HuH-7 (cell line): ENCODE results near the gene POGK.
"Not testable (repeated sequence)": the region's sequence is repeated elsewhere in the genome, so short reads cannot be mapped to it uniquely, and the experiment has no call there.

ENCODE experiments used
- DNase-seq: peaks from one replicate; pipeline ENCODE4 v3.0.0; 2011; ENCODE audit warnings: low spot score

Gene POGK

DNA sequence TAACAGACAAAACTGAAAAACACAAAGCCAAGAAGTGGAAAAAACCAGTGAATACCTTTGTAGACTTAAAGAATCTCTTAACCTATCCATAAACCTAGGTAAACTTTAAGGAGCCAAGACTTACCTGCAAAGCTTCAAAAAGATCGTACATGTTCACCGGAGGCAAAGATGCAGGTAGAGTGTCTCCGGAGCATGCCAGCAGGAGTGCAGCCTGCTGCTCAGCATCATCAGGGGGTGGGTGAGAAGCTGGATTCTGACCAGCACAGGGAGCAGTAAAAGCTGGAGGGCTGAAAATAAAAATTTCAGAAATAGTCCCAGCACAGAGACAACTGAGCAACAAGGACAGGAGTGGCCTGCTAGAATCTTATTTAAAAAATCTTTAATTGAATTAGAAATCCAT, 18.7 kb downstream of the POGK start:
- DNase-seq: no peak

DNA sequence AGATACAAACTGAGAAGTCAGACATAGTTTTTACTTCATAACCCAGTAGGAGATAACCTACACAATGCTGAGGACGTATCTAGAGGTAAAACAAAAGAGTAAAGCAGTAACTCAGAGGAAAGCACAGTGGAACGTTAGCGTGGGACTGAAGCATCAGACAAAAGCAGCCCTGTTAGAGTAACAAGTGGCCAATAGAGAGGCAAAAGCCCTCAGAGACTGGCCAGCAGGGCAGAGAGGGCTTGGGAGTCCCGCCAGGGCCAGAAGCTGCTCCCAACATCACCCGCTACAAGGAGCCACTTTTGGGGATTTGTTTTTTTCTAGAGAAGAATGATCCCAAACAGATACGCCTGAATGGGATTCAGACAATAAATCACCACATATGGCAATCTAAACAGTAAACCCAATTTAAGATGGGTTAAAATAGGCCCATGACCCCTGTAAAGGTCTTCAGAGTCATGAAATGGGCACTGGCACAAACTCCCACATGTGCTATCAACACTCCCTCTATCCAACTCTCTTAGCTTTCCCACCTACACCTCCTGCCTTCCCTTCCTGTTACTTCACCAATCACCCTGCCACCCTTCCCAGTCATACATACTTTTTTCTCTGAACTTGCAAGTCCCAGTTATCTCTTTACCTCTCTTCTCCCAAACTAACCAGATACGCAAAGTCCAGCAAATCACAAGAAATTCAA, 19.6 kb downstream of the POGK start:
- DNase-seq: no peak

DNA sequence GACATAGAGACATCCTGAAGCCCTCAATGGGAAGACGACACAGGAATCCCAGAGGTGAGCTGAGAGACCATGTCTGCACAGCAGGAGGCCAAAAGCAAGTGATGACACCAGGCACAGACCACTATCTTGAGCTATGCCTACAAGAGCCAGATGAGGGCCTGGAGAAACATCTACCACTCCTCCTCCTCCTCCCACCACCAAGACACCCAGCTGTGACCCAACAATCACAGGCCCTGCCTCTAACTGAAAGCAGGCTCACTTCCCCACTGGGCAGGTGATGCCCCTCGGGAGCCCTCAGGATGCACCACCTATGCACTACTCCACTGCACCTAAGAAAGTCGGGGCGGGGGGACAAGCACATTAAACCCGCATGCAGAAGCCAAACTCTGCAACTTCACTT, 20.3 kb downstream of the POGK start:
- DNase-seq: no peak

DNA sequence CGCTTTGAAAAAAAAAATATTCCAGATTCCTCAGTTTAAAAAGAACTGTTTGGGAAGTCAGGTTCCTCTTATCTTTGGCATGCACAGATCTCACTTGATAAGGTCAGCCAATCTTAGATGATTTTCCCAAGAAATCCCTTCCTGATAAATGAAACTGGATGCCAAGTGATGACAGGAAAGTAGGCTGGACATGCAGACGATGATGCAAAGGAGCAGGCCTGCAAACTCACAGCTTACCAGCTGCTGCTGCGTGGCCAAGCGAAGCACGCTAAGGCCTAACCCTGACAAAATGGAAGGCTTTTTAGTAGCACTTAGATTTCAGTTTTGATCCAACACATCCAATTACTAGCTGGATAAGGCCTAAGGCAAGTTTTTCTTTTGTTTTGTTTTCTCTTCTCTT, 26.7 kb downstream of the POGK start:
- DNase-seq: no peak

DNA sequence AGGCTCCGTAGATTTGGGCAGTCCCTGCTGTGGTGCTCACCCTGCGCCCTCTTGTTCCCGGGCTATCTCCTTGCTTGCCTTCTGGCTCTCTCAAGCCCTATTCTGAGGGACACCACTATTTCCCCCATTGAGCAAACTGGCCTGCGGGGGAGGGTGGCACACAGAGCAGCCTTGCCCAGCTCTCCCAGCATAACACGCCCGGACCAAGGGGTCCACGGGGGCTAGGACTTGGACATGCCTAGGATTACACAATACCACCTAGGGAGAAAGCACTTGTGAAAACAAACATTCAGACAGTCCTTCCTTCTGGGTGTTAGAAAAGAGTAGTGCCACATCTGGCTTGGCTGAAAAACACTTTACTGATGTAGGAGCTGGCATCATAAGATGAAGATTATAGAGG, 29.4 kb downstream of the POGK start:
- no peak for DNase-seq

DNA sequence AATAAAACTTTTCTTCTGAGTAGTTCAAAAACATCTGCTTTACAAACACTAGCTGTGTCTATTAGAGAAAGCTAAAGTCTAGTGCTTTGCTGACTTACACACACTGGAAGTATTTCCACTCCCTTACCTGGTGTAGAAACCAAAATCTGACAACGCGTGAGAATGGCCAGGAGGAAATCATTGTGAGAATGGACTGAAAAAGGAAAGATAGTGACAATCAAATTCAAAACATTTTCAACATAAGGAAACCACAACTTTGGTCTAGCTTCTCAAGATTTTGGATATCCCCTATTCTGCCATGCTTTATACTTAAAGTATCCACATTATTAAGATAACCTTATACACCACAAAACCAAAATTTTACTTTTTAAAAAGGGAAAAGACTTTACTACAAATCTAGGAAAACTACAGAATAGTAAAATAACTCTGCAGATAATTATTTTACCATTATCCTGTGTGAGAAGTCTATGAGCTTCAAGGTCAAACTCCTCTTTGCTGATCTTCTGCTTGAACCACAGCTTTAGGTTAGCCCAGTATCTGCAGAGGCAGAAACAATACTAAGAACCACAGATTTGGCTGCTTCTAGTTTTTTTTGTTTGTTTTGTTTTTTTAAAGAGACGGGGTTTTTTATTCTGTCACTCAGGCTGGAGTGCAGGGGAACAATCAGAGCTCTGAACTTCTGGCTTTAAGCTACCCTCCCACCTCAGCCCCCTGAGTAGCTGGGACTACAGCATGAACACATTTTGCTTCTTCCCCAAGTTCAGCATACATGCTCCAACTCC, 30.2 kb downstream of the POGK start:
- no peak for DNase-seq

DNA sequence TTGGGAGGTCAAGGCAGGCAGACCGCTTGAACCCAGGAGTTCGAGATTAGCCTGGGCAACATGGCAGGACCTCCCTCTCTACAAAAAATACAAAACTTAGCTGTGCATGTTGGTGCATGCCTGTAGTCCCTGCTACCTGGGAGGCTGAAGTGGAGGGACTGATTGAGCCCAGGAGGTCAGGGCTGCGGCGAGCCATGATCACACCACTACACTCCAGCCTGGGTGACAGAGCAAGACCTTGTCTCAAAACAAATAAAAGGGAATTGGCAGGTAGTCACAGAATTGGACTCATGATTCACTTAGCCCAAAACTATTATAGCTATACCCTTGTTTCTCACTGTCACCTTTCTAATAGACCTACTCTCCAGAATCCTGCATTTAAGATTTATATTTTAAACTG, 31.3 kb downstream of the POGK start:
- DNase-seq: no peak

DNA sequence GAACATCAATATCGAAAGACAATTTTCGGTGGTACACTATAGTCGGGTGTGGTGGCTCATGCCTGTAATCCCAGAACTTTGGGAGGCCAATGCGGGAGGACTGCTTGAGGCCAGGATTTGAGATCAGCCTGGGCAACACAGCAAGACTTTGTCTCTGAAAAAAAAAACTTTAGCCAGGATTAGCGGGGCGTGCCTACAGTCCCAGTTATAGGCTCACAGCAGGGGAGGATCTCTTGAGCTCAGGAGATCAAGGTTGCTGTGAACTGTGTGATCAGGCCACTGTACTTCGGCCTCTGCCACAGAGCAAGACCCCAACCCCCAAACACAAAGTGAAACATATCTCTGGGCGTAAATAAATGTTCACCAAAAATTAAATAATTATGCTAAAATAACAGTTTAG, 35.2 kb downstream of the POGK start:
- DNase-seq: no peak

DNA sequence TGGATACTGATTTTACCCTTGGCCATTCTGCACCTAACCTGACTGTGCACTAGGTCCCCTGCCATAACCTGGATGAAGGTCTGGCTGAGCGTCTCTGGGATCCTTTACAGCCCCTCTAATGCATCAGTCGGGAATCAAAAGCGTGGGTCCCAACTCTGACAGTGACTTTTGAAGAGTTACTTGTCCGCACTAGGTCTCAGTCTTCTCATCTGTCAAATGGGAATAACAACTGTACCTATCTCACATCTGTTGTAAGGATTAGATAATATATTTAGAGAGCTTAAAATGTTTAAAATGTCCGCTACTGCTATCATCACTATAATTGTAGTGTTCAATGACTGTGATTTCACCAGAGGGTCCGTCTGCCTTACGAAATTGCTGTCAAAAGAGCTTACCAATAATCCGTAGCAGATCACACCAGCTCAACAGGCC, 36.0 kb downstream of the POGK start:
- DNase-seq: no peak

DNA sequence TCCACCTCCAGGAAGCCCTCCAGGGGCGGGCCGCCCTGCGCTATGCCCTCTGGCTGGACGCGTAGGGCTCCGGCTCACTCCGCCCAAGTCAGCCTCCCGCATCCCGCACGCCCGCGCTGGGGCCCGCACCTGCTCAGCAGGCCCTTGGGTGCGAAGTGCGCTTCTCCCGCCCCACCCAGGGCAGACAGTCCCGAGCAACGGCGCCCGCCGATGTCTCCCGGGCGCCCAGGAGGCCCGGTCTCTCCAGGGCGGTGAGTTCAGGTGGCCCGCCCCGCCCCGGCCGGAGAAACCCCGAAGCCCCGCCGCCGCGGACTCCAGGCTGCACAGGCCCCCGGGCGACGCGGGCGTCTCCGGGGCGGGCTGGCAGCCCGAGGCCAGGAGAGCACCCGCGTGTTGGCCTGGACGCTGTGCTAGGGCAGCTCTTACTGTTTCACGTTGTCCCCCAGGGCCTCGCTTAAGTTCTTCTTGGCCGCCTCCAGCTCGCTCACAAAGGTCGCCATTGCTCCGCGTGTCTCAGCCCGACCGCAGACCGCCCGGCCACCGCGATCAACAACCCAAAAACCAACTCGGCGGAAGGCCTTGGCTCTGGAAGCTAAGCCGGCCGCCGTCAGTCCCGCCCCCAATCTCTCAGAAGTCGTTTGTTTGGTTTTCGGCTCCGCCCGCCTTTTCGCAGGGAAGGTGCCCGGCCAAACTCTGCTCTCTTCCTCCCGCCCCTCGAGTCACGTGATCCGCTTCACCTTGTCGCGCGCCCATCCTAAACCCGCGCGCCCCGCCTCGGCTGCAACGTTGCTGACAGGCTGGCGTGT, 36.7 kb downstream of the POGK start, which contains the start of gene TADA1:
Gene TADA1, minus strand, starts transcription at position 531 of the 806 bp plus-strand sequence. Its CDS starts 31 bp downstream, at position 500.
- DNase-seq: peak; percentile 76

DNA sequence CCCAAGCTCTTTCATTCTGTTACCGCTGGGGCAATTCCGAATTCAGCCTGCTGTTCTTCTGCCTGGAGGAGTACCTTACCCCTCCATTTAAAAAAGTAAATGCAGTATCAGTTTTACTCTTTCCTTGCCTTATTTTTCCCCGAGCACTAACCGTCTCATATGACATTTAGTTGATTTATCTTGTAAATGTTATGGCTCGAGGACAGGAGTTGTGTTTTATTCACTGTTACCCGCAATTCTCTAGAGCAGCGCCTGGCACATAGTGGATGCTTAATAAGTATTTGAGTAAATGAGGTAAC, 37.2 kb downstream of the POGK start:
- DNase-seq: no peak

DNA sequence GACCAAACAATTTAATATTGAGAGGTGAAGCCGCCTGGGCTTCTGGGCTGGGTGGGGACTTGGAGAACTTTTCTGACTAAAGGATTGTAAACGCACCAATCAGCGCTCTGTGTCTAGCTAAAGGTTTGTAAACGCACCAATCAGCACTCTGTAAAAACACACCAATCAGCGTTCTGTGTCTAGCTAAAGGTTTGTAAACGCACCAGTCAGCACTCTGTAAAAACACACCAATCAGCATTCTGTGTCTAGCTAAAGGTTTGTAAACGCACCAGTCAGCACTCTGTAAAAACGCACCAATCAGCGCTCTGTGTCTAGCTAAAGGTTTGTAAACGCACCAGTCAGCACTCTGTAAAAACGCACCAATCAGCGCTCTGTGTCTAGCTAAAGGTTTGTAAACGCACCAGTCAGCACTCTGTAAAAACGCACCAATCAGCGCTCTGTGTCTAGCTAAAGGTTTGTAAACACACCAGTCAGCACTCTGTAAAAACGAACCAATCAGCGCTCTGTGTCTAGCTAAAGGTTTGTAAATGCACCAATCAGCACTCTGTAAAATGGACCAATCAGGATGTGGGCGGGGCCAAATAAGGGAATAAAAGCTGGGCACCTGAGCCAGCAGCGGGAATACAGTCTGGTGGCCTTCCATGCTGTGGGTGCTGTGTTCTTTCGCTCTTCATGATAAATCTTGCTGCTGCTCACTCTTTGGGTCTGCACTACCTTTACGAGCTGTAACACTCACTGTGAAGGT, 39.1 kb downstream of the POGK start:
- not testable (repeated sequence) for DNase-seq

DNA sequence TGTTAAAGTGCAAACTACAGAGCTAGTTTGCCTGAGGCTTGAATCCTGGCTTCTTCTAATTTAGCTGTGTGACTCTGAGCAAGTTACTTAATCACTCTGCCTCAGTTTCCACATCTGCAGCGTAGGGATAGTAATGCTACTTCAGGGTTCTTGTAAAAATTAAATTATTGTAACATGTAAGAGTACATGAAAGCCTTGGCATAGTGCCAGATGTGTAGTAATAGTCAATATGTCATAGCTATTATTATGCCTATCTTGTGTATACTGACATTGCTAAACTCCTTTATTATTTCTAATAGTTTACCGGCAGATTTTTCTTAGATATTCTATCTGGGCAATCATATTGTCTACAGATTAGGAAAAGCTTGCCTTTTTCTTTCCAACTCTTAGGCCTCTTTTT, 43.6 kb downstream of the POGK start:
- DNase-seq: no peak

DNA sequence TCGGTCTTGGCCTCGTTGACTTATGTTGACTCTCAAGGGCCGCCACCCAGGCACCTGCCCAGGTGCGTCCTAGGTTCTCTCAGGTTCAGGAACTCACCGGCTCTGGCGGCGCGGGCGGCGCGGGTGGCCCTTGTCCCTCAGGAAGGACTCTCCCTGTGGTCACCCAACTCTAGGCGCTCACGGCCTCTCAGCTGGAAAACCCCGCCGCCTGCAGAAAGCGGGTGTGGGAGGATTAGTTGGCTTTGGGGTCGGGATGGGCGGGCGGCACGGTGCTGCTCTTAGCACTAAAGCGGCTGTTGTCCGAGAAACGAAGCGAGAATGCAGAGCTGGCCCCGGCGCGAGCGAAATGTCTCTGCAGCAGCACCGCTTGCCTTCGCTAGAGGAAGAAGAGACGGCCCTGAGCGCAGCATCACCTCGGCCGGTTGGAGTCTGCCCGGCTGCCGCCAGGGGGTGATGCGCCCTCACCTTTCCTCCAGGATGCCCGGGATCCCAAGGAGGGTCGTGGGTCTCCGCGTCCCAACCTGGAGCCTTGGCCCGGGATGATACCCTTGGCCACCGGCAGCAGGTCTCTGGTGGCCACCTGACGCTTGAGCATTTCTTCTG, 44.9 kb downstream of the POGK start:
- DNase-seq: no peak

DNA sequence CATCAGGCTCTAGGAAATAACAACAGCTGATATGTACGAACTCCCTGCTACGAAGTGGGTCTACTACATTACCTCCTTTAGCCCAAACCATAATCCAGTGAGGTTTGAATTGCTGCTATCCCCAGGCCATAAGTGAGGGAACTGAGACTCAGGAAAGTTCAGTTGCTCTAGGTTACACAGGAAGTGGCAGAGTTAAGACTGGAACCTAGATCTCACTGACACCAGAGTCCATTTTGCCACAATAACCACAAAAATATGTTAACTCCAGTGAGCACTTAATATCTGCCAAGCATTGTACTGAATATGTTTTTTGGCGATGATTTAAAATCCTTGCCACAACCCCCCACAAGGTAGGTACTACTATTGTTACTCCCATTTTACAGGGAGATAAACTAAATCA, 45.7 kb downstream of the POGK start:
- no peak for DNase-seq

DNA sequence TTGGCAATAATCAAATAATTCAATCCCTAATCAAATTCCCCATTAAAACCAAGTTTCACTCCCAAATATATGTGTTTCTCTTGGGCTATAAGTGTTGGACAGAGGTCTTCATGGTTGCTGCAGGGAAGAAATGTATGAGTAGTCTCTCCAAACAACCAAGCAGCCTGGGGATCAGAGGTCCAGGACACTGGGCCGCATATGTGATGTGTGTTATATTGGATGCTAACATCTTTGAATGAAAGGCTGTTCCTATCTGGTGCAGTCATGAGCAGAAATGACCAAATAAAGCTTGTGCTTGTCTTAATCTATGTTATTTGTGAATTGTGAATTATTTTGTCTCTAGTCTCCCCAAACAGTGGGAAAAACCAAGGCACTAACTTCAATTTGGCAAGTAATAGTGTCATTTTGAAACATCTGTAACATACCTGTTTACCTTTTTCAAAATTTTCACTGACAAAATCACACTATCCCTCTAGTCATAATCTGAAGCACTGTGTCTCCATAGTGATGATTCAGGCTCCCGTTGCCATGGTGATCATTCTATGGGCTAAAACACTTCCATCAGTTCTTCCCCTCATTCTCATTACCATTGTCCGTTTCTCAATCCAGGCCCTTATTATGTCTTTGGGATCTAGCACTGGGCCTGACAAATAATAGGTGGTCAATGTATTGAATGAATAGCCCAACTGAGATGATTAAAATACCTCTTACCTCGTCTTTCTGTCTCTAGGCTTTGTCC, 49.3 kb downstream of the POGK start:
- no peak for DNase-seq

DNA sequence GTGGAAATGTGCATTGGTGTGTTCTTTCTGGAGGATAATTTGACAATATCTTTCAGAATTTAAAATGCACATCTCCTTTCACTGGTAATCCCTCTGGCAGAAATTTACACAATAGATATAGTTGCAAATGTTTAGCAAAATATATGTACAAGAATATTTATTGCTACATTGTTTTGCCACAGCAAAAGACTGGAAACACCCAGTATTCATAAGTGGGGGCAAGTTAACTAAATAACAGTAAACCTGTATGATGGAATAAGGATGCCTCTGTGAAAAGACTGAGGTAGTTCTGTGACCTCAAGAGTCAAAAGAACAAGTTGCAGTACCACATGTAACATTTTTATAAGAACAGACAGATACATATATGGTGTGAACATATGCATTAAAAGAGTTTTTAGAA, 50.5 kb downstream of the POGK start:
- DNase-seq: no peak

DNA sequence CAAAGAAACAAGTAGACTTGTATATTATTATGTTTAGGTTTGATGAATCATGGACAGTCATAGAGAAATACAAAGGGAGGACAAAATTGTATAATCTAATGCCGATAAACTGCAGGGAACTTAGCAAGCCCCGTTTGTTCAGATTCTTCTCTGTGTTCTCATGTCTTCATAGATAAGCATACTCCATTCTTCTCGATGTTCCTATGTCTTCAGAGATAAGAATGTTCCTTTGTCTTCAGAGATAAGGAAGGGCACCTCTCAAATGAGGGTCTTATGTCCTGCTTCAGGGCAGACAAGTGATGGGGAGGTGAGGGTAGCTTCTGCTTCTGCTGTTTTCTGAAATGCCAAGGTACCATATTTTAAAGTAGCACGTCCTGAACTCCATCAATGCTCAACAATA, 56.5 kb downstream of the POGK start:
- DNase-seq: no peak

DNA sequence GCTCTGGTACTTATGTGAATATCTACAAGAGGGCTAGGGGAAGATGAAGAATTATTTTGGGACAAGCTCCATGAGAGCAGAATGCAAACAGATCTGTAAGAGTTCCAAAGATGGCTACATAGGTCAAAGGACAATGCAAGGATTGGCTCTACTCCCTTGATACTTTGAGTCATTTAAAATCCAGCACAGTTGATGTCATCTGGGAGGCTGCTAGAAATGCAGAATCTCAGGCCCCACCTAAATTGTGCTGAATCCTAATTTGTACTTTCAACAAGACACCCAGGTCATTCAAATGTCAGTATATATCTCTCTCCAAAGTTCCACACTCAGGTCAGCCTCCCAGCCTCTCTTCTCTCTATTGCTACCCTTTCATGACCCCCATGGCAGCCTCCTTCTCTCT, 60.5 kb downstream of the POGK start:
- no peak for DNase-seq

DNA sequence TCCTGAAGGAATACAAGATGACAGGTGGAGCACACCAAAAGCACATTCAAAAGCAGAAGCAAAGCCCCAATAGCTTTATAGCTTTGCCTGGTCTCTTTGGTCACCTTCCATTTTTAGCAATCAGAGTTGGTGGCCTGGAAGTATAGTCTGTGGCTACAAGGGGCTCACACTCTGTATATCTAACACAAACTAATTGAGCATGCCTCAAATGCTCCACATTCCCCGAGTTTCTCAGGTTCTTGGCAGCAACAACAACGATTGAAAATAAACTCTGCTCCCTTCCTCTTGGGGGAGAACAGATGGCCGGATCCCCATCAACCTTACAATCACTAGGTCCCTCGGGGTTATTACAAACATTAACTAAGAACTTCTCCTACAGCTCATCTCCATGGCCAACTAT, 61.7 kb downstream of the POGK start:
- no peak for DNase-seq

DNA sequence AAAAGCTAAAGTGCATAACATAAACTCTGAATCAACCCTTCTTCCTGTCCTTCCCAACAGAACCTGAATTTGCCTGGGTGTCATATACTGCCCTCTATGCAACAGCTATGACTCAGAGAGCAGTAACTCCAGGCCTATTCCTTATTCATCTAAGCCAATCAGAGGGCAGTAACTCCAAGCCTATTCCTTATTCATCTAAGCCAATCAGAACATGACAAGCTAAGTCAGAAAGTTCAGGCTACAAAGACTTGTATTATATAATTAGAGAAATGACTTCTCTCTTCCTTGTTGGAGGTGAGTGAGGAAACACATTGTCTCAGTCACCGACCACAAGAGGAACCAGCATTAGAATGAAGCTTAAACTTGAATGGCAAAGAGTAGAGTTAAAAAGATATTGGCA, 63.0 kb downstream of the POGK start:
- DNase-seq: no peak
